ENCODE results near the gene KCTD14. TPM values are rescaled to one million over a fixed set of nuclear protein-coding genes. Genes with fewer than 3 reads are reported as not detected.
"Not testable (repeated sequence)": the region's sequence is repeated elsewhere in the genome, so short reads cannot be mapped to it uniquely, and the experiment has no call there.

KCTD14 gene
- total RNA-seq, 4 donors from 2014 or later = 3.3 to 7.1 (median 5.9) TPM

DNA sequence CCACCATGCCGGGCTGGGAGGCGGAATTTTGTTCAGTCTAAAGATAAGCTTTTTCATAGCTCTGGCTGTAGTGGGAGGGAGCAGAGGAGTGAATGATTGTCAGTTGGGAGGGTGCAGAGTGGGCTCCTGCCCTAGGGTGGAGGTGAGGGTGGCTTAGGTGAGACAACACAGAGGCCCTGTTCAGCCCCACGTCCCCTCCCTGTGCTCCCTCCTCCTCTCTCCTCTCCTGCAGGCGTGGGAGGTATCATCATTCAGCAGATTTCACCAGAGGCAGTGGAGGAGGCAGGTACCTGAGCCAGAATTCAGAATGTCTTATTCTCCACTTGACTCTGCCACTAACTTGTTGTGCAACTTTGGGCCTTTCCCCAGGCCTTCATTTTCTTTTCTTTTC lies 38.8 kb upstream of the KCTD14 start:
- TF ChIP-seq, protein P1, sequence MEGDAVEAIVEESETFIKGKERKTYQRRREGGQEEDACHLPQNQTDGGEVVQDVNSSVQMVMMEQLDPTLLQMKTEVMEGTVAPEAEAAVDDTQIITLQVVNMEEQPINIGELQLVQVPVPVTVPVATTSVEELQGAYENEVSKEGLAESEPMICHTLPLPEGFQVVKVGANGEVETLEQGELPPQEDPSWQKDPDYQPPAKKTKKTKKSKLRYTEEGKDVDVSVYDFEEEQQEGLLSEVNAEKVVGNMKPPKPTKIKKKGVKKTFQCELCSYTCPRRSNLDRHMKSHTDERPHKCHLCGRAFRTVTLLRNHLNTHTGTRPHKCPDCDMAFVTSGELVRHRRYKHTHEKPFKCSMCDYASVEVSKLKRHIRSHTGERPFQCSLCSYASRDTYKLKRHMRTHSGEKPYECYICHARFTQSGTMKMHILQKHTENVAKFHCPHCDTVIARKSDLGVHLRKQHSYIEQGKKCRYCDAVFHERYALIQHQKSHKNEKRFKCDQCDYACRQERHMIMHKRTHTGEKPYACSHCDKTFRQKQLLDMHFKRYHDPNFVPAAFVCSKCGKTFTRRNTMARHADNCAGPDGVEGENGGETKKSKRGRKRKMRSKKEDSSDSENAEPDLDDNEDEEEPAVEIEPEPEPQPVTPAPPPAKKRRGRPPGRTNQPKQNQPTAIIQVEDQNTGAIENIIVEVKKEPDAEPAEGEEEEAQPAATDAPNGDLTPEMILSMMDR (IDR thresholded peaks at IDR 0.05) = no peak
- no peak for TF ChIP-seq POLR2A (IDR thresholded peaks at IDR 0.05)
- DNase-seq = no peak
- Histone ChIP-seq H3K9me3 (no peaks in the 10 kb centered on the region), H3K4me1 (no peaks in the 10 kb centered on the region), H3K27ac (no peak overlapping the region), H3K36me3 (no peaks in the 10 kb centered on the region), H3K27me3 (no peaks in the 10 kb centered on the region), H3K4me3 (no peak overlapping the region)

DNA sequence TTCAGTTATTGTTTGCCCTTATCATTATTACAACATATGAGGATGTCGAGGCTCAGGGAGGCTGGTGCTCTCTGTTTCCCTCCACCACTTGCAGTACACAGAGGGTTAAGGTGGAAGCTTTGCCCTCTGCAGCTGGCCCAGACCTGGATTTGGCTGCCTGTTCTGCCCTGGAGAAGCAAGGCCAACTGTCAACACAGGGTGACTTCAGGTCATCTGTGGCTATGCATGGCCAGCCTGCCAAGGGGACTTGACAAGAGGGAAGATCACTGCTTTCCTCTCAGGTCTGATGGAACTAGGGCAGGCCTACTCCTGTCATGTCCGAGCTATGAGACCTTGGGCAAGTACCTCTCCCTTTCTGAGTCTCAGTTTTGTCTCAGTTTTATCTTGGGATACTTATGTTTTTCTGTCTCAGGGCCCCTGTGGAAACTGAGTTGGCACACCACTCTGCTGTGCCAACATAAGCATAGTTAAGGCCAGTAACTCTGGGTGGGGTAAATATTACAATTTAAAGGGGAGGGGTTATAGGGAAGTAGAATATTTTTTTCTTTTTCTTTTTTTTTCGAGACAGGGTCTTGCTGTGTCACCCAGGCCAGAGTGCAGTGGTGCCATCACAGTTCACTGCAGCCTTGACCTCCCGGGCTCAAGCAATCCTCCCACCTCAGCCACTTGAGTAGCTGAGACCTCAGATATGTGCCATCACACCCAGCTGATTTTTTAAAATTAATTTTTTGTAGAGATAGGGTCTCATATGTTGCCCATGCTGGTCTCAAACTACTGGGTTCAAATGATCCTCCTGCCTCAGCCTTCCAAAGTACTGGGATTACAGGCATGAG lies 38.2 kb upstream of the KCTD14 start:
- no peaks in the 10 kb centered on the region for H3K4me1 ChIP-seq
- DNase-seq = no peak
- no peaks in the 10 kb centered on the region for H3K27me3 ChIP-seq
- no peak for TF ChIP-seq POLR2A (IDR thresholded peaks at IDR 0.05)
- TF ChIP-seq, protein P1 (IDR thresholded peaks at IDR 0.05) = no peak
- no peaks in the 10 kb centered on the region for H3K36me3 ChIP-seq
- H3K27ac ChIP-seq = no peak overlapping the region
- no peak overlapping the region for H3K4me3 ChIP-seq
- no peaks in the 10 kb centered on the region for H3K9me3 ChIP-seq

DNA sequence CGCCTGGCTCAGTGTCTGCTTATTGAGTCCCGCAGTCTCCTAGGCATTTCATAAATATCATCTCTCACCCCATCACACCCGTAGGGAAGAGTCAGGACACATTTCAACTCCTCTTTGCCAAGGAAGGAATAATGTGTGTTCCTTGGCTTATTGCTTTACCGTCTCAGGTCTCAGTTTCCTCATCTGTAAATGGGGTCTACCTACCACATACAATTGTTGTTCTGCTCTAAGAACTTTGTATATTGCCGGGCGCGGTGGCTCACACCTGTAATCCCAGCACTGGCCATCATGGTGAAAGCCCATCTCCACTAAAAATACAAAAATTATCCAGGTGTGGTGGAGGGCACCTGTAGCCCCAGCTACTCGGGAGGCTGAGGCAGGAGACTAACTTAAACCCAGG lies 37.5 kb upstream of the KCTD14 start:
- H3K9me3 ChIP-seq = no peaks in the 10 kb centered on the region
- H3K27ac ChIP-seq = no peak overlapping the region
- no peak for DNase-seq
- TF ChIP-seq, protein P1 (IDR thresholded peaks at IDR 0.05) = no peak
- TF ChIP-seq POLR2A (IDR thresholded peaks at IDR 0.05) = no peak
- H3K27me3 ChIP-seq = no peaks in the 10 kb centered on the region
- H3K4me1 ChIP-seq = no peaks in the 10 kb centered on the region
- no peaks in the 10 kb centered on the region for H3K36me3 ChIP-seq
- no peak overlapping the region for H3K4me3 ChIP-seq

DNA sequence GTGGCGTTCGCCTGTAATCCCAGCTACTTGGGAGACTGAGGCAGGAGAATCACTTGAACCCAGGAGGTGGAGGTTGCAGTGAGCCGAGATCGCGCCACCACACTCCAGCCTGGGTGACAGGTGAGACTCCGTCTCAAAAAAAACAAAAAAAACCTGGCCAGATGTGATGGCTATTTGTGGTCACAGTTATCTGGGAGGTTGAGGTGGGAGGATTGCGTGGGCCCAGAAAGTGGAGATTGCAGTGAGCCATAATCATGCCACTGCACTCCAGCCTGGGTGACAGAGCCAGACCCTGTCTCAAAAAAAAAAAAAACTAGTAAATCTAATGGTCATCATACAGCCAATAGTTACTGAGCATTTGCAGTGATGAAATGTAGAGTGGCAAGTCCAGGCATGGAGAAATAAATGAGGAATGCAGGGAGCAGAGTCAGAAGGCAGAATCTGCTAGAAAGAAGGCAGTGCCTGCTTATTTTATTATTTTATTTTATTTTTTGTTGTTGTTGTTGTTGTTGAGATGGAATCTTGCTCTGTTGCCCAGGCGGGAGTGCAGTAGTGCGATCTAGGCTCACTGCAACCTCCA lies 36.8 kb upstream of the KCTD14 start:
- H3K4me1 ChIP-seq, H3K27me3 ChIP-seq, H3K9me3 ChIP-seq, H3K36me3 ChIP-seq, H3K4me3 ChIP-seq, H3K27ac ChIP-seq, DNase-seq: not testable (repeated sequence)

DNA sequence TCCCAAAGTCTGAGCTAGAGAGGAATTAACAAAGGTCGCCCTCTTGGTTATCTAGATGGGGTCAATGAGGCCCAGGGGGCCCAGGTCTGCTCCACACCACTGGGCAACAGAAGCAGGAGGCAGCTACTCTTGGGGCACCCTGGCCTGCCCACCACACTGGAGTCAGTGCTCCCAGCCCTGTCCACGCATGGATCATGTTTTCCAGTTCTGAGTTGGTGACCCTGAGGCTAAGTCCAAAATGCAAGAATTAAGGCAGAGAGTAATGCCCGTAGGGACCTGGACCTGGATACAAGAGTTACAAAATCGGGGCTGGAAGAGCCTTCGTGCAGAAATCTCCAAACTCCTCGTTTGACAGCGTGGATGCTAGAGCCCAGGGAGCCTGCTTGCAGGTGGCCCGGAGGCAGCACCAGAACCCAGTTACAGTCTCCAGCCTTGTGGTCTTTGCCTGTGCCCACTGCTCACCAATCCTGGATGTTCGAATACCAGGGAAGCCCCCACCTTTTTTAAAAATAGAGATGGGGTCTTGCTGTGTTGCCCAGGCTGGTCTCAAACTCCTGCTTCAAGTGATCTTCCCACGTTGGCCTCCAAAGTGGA lies 34.5 kb upstream of the KCTD14 start:
- H3K4me1 ChIP-seq = no peaks in the 10 kb centered on the region
- H3K4me3 ChIP-seq = no peak overlapping the region
- H3K27ac ChIP-seq = no peak overlapping the region
- no peaks in the 10 kb centered on the region for H3K27me3 ChIP-seq
- DNase-seq = no peak
- H3K36me3 ChIP-seq = no peaks in the 10 kb centered on the region
- no peaks in the 10 kb centered on the region for H3K9me3 ChIP-seq
- TF ChIP-seq, protein P1 (IDR thresholded peaks at IDR 0.05) = no peak
- TF ChIP-seq POLR2A (IDR thresholded peaks at IDR 0.05) = no peak

DNA sequence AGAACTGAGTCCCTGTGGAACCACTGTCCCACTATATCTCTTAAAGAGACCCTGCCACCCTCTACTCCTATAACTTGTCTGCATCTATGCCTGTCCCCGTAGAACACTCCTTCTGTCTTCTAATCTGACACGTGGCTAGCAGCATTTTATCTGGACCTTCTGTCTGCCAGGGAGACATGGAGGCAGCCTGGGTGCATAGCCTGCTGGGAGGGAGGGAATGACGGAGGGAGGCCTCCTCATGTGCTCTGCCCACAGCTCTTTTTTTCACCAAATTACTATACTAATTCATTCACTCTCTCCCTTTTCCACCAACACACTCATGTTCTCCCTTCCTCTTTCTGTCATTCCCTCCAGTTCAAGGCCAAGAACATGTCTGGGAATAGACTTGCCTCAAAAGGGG lies 33.0 kb upstream of the KCTD14 start:
- no peaks in the 10 kb centered on the region for H3K9me3 ChIP-seq
- no peak overlapping the region for H3K27ac ChIP-seq
- H3K4me1 ChIP-seq = no peaks in the 10 kb centered on the region
- no peaks in the 10 kb centered on the region for H3K36me3 ChIP-seq
- no peak for DNase-seq
- TF ChIP-seq, protein P1 (IDR thresholded peaks at IDR 0.05) = no peak
- no peak for TF ChIP-seq POLR2A (IDR thresholded peaks at IDR 0.05)
- no peaks in the 10 kb centered on the region for H3K27me3 ChIP-seq
- H3K4me3 ChIP-seq = no peak overlapping the region
